Stomach (tissue), 9 donors: ENCODE results near the gene CARMIL3. TPM values are rescaled to one million over a fixed set of nuclear protein-coding genes. Genes with fewer than 3 reads are reported as not detected.

Experiments used
- DNase-seq, 2 donors: peaks; one replicate each; pipeline versions ENCODE4 v3.0.0 to v3.0.0-alpha.2; 2013 to 2019
- H3K27ac ChIP-seq, 5 donors: fragments of 200-600 bp in 4 of 5; sonication (generic) in 4 of 5; one replicate each; pipeline ENCODE4 v1.5.1; 2013 to 2019; ENCODE audit warnings: mild to moderate bottlenecking in 1 of 5, moderate library complexity in 1 of 5
- H3K27me3 ChIP-seq, 3 donors: fragments of 200-600 bp; sonication (generic); one replicate each; pipeline ENCODE4 v1.5.1; 2017 to 2019; ENCODE audit warnings: mixed run types in 1 of 3
- H3K36me3 ChIP-seq, 4 donors: fragments of 200-600 bp; sonication (generic); 1 replicate in 3 of 4; 2 replicates in 1 of 4; pipeline ENCODE4 v1.5.1; 2016 to 2019
- H3K4me1 ChIP-seq, 4 donors: fragments of 200-600 bp; sonication (generic); one replicate each; pipeline ENCODE4 v1.5.1; 2016 to 2019
- H3K4me3 ChIP-seq, 4 donors: fragments of 200-600 bp; sonication (generic) in 3 of 4; one replicate each; pipeline ENCODE4 v1.5.1; 2016 to 2019; ENCODE audit warnings: mild to moderate bottlenecking in 1 of 4
- H3K9me3 ChIP-seq, 4 donors: fragments of 200-600 bp; sonication (generic); one replicate each; pipeline ENCODE4 v1.5.1; 2016 to 2019
- EP300 ChIP-seq: sonication (generic); formaldehyde crosslinking; IDR thresholded peaks from one replicate; pipeline ENCODE4 v1.6.1; 2017; ENCODE audit warnings: antibody characterized with exemption
- POLR2A ChIP-seq, 4 donors: fragments of 450-650 bp; IDR thresholded peaks; one replicate each; pipeline ENCODE4 v1.6.1; 2016; ENCODE audit warnings: antibody characterized with exemption in 4 of 4, control low read depth in 2 of 4, mild to moderate bottlenecking in 1 of 4, moderate library complexity in 1 of 4
- POLR2AphosphoS5 ChIP-seq, 3 donors: sonication (generic); formaldehyde crosslinking; IDR thresholded peaks; one replicate each; pipeline ENCODE4 v1.6.1; 2016; ENCODE audit warnings: antibody characterized with exemption in 3 of 3
- WGBS, 5 donors: extraction: QIAGEN DNeasy Blood & Tissue Kit in 3 of 5; methylation state at CpG; one replicate each; pipeline versions ENCODE4 v1.1.5 to v1.1.7; 2013 to 2018; 5-methylcytosine and 5-hydroxymethylcytosine counted together
- intact Hi-C: fragments of 100-400 bp; cut with DNase I; formaldehyde crosslinking; loops from one replicate; pipeline ENCODE4 v1.15.1; 2023; ENCODE audit warnings: low total_unique reads
- polyA plus RNA-seq, 3 donors: library from polyadenylated mRNA; stranded (reverse); fragments of 200-250 nt; gene quantifications; one replicate each; pipeline ENCODE4 v1.2.3, GENCODE V29; 2013
- total RNA-seq, 5 donors: library from RNA; depleted of rRNA; stranded (reverse); fragments of >200 nt; gene quantifications; one replicate each; pipeline versions ENCODE4 v1.1.0 to v1.2.3, GENCODE V29; 2014 to 2016
- TF ChIP-seq, protein P1 (sequence below), 7 experiments: fragments of 450-650 bp in 4 of 7; fragments of 200-600 bp in 3 of 7; sonication (generic) in 3 of 7; IDR thresholded peaks; one replicate each; pipeline ENCODE4 v1.5.1; 2016 to 2019; ENCODE audit warnings: antibody characterized with exemption in 7 of 7, control low read depth in 2 of 7, mild to moderate bottlenecking in 1 of 7
- donor health status: healthy with polysubstance abuse.
- donor health status: Bipolar disorder and iron deficiency.
- donor health status: healthy.

CARMIL3 gene
- total and polyA plus RNA-seq, 8 donors, result 0.14 to 2.0 (median 0.50) TPM; not detected in 2

DNA sequence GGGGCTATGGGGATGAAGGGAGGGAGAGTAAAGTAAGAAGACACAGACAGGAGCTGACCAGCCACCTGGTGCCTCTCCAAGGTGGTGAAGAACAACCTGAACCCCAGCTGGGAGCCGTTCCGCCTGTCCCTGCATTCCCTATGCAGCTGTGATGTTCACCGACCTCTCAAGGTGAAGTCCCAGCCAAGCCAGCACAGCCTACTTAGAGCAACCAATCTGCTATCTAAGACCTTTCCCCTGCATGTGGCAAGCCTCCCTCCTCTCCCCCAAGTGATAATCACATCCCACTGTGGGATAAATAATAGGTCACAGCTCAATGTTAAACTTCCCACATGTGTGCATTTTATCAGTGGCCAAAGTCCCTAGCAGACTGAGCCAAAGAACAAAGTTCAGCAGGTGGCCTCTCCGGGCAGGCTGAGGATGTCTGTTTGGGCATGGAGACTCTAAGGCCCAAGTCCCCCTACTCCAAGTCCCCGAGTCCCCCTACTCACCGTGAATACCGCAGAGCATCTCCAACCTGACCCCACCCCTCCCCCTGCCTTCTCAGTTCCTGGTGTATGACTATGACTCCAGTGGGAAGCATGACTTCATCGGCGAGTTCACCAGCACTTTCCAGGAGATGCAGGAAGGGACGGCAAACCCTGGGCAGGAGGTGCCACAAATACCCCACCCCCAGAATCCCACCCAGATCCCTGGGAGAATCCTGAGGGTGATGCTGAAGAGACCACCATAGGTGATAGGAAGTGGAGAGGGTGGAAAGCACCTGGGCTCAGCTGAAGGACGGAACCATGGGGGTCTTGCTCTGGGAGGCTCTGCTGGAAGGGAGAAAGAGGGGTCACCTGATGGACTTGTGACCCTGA lies 23.0 kb downstream of the CARMIL3 start:
- peak; percentile 54 to 76 for DNase-seq
- Histone ChIP-seq H3K27ac (peak overlapping the region; percentile 32 to 66 (median 50)), H3K4me1 (peaks cover 8 to 41% (median 39%) of the 10 kb centered on the region in 4 donors), H3K9me3 (no peaks in the 10 kb centered on the region), H3K27me3 (peaks cover 0 to 18% (median 0%) of the 10 kb centered on the region in 3 donors), H3K36me3 (no peaks in the 10 kb centered on the region), H3K4me3 (no peak overlapping the region)
- intact Hi-C loops, result no loop called here
- TF ChIP-seq, protein P1, sequence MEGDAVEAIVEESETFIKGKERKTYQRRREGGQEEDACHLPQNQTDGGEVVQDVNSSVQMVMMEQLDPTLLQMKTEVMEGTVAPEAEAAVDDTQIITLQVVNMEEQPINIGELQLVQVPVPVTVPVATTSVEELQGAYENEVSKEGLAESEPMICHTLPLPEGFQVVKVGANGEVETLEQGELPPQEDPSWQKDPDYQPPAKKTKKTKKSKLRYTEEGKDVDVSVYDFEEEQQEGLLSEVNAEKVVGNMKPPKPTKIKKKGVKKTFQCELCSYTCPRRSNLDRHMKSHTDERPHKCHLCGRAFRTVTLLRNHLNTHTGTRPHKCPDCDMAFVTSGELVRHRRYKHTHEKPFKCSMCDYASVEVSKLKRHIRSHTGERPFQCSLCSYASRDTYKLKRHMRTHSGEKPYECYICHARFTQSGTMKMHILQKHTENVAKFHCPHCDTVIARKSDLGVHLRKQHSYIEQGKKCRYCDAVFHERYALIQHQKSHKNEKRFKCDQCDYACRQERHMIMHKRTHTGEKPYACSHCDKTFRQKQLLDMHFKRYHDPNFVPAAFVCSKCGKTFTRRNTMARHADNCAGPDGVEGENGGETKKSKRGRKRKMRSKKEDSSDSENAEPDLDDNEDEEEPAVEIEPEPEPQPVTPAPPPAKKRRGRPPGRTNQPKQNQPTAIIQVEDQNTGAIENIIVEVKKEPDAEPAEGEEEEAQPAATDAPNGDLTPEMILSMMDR (IDR thresholded peaks at IDR 0.05), result no peak
- TF ChIP-seq EP300 (no peak), POLR2A (IDR thresholded peaks at IDR 0.05) (no peak), POLR2AphosphoS5 (IDR thresholded peaks at IDR 0.05) (peak in 2 of 3 donors; percentile 13 to 65)
- 37 to 66% (median 40%) methylated on average over 11 of the region's 11 CpGs for WGBS, 5 donors

DNA sequence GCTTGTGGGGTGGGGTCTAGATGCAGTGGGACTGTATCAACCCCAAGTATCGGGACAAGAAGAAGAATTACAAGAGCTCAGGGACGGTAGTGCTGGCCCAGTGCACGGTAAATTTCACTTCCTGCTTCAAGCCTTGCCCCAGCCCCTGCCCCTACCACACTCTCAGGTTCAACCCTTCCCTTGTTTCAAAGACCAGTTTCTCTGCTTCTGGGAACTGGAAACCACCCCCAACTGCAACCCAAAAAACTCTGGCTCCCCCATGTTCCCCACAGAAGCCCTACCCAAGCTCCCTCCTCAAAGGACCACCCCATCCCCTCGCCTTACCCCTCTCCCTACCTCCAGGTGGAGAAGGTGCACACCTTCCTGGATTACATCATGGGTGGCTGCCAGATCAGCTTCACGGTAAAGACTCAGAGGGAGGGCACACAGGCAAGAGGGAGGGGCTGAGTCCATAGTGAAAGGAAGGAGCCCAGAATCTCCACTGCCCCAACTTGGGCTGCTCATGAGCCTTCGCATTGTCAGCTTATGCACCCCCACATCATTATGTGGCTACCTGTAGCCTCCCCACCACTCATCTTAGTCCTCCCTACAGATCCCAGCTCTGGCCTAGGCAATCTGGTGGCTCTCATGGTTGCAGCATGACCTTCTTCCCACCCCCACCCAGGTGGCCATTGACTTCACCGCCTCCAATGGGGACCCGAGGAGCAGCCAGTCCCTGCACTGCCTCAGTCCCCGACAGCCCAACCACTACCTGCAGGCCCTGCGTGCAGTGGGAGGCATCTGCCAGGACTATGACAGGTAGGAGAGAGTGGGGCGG lies 23.9 kb downstream of the CARMIL3 start:
- no peak overlapping the region for H3K4me3 ChIP-seq
- intact Hi-C loops, result no loop called here
- no peaks in the 10 kb centered on the region for H3K9me3 ChIP-seq
- WGBS, 5 donors, result 52 to 68% (median 61%) methylated on average over 10 to 11 of the region's 11 CpGs
- TF ChIP-seq, protein P1 (IDR thresholded peaks at IDR 0.05), result no peak
- peaks cover 11 to 45% (median 44%) of the 10 kb centered on the region in 4 donors for H3K4me1 ChIP-seq
- H3K27ac ChIP-seq, result peak overlapping the region; percentile 32 to 66 (median 50)
- no peaks in the 10 kb centered on the region for H3K36me3 ChIP-seq
- peaks cover 0 to 18% (median 0%) of the 10 kb centered on the region in 3 donors for H3K27me3 ChIP-seq
- DNase-seq, result peak; percentile 54 to 73

DNA sequence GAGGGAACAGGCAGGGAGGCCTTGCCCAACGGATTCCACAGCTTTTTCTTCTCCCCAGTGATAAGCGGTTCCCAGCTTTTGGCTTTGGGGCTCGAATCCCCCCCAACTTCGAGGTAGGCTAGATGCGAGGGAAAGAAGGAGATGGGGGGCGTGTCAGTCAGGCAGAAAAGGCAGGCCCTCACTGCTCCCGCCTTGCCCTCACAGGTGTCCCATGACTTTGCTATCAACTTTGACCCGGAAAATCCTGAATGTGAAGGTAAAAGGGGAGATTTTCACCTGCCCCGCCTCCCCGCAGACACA lies 24.4 kb downstream of the CARMIL3 start:
- no peaks in the 10 kb centered on the region for H3K36me3 ChIP-seq
- no peak for TF ChIP-seq POLR2A (IDR thresholded peaks at IDR 0.05)
- no peak for TF ChIP-seq POLR2AphosphoS5 (IDR thresholded peaks at IDR 0.05)
- TF ChIP-seq, protein P1 (IDR thresholded peaks at IDR 0.05), result no peak
- peaks cover 0 to 20% (median 0%) of the 10 kb centered on the region in 3 donors for H3K27me3 ChIP-seq
- intact Hi-C loops, result no loop called here
- no peaks in the 10 kb centered on the region for H3K9me3 ChIP-seq
- no peak overlapping the region for H3K27ac ChIP-seq
- no peak for DNase-seq
- WGBS, 5 donors, result 75 to 82% (median 78%) methylated on average over 10 of the region's 10 CpGs
- H3K4me3 ChIP-seq, result no peak overlapping the region
- peaks cover 14 to 49% (median 48%) of the 10 kb centered on the region in 4 donors for H3K4me1 ChIP-seq

DNA sequence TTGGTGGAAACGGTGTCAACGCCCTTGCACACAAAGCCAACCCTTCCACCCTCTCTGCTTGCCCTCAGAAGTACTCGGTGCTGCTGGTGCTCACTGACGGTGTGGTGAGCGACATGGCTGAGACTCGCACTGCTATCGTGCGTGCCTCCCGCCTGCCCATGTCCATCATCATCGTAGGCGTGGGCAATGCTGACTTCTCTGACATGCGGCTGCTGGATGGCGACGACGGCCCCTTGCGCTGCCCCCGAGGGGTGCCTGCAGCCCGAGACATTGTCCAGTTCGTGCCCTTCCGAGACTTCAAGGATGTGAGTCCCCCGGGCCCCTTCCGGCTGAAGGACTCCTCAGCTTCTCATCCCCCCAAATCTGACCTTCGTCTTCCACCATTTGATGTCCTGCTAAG lies 25.3 kb downstream of the CARMIL3 start:
- 91 to 96% (median 94%) methylated on average over 21 to 23 of the region's 23 CpGs for WGBS, 5 donors
- intact Hi-C loops, result no loop called here

More for the DNA sequence above, 25.3 kb downstream of the CARMIL3 start:
- TF ChIP-seq, protein P1 (IDR thresholded peaks at IDR 0.05), result no peak
- no peak for TF ChIP-seq EP300
- TF ChIP-seq POLR2AphosphoS5 (IDR thresholded peaks at IDR 0.05), result no peak
- no peak for TF ChIP-seq POLR2A (IDR thresholded peaks at IDR 0.05)
- Histone ChIP-seq H3K27ac (no peak overlapping the region), H3K9me3 (no peaks in the 10 kb centered on the region), H3K4me3 (no peak overlapping the region), H3K27me3 (peaks cover 0 to 18% (median 0%) of the 10 kb centered on the region in 3 donors), H3K36me3 (no peaks in the 10 kb centered on the region), H3K4me1 (peaks cover 11 to 48% (median 48%) of the 10 kb centered on the region in 4 donors)
- DNase-seq, result no peak
